ENCODE measurements around the gene SLC49A3.

DNA sequence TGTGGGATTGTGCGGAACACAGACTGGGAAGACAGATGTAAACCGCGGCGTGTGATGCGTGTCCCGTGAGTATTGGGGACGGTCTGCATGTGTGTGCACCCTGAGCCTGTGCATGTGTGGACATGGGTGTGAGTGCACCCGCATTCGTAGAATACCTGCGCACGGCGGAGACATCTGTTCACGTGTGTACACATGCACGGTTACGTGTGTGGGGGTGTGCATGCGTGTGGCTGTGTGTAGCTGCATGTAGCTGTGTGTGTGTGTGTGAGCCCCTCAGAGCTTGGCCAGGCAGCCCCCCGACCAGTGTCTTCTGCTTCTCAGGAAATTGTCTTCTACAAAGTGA is 34.5 kb downstream of the SLC49A3 start:
- no peak for TF ChIP-seq EZH2 (IDR thresholded peaks at IDR 0.05; ENCODE audit: low read length)
- TF ChIP-seq, protein P1, sequence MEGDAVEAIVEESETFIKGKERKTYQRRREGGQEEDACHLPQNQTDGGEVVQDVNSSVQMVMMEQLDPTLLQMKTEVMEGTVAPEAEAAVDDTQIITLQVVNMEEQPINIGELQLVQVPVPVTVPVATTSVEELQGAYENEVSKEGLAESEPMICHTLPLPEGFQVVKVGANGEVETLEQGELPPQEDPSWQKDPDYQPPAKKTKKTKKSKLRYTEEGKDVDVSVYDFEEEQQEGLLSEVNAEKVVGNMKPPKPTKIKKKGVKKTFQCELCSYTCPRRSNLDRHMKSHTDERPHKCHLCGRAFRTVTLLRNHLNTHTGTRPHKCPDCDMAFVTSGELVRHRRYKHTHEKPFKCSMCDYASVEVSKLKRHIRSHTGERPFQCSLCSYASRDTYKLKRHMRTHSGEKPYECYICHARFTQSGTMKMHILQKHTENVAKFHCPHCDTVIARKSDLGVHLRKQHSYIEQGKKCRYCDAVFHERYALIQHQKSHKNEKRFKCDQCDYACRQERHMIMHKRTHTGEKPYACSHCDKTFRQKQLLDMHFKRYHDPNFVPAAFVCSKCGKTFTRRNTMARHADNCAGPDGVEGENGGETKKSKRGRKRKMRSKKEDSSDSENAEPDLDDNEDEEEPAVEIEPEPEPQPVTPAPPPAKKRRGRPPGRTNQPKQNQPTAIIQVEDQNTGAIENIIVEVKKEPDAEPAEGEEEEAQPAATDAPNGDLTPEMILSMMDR (optimal IDR thresholded peaks at IDR 0.05 in 1 of 3, IDR thresholded peaks at IDR 0.05 in 1 of 3, conservative IDR thresholded peaks at IDR 0.05 in 1 of 3; ENCODE audit: extremely low read depth in 1 of 3, insufficient read depth in 2 of 3, low read length in 3 of 3) = no peak
